DND-41 (cell line): ENCODE results near the gene CDYL2.

Experiments
- EZH2 ChIP-seq: IDR thresholded peaks from 3 replicates; pipeline ENCODE4 v1.6.1; 2012; ENCODE audit warnings: borderline replicate concordance, low read depth, mild to moderate bottlenecking, moderate library complexity, low read length, inconsistent platforms; ENCODE audit not compliant: severe bottlenecking
- TF ChIP-seq, protein P1 (sequence below): IDR thresholded peaks from 2 replicates; pipeline ENCODE4 v1.5.1; 2012; ENCODE audit warnings: borderline replicate concordance, low read length, moderate library complexity, mild to moderate bottlenecking; ENCODE audit not compliant: poor library complexity, severe bottlenecking; ENCODE audit errors: extremely low read depth

GRCh38 chr16:80812593-80812992 is 8.2 kb upstream of the CDYL2 start:
- TF ChIP-seq, protein P1, sequence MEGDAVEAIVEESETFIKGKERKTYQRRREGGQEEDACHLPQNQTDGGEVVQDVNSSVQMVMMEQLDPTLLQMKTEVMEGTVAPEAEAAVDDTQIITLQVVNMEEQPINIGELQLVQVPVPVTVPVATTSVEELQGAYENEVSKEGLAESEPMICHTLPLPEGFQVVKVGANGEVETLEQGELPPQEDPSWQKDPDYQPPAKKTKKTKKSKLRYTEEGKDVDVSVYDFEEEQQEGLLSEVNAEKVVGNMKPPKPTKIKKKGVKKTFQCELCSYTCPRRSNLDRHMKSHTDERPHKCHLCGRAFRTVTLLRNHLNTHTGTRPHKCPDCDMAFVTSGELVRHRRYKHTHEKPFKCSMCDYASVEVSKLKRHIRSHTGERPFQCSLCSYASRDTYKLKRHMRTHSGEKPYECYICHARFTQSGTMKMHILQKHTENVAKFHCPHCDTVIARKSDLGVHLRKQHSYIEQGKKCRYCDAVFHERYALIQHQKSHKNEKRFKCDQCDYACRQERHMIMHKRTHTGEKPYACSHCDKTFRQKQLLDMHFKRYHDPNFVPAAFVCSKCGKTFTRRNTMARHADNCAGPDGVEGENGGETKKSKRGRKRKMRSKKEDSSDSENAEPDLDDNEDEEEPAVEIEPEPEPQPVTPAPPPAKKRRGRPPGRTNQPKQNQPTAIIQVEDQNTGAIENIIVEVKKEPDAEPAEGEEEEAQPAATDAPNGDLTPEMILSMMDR: no peak
- no peak for TF ChIP-seq EZH2
